IMR-90 (cell line): ENCODE results near the gene ARHGEF4. TPM values are rescaled to one million over a fixed set of nuclear protein-coding genes. Genes with fewer than 3 reads are reported as not detected.

Experiments used
- ATAC-seq: fragments of 200-7000 bp; cut with Tn5 transposase; 2 replicates; pipeline ENCODE4 v1.9.1; 2020; ENCODE audit warnings: low read depth, mild to moderate bottlenecking, moderate library complexity
- BruUV-seq: library from RNA; stranded (reverse); fragments of 400-500 nt; replicated peaks from 2 replicates; lab custom pipeline; 2021; lab: Mats Ljungman, UMichigan
- CTCF ChIA-PET: fragments of 300-600 bp; formaldehyde crosslinking; extraction: SDS; loops from one replicate; lab custom pipeline; 2021; ENCODE audit warnings: antibody characterized with exemption; lab: Yijun Ruan, JAX
- POLR2A ChIA-PET: fragments of 300-600 bp; sonication (Branson Sonifier 250); formaldehyde crosslinking; loops from one replicate; lab custom pipeline; 2022; ENCODE audit warnings: antibody characterized with exemption; ENCODE audit not compliant: unreplicated experiment; lab: Charles Lee
- DNase-seq: peaks from one replicate; pipeline ENCODE4 v3.0.0; 2013
- H2AFZ ChIP-seq: replicated peaks from 2 replicates; pipeline ENCODE3; 2013; ENCODE audit warnings: low read length, mild to moderate bottlenecking; ENCODE audit not compliant: poor library complexity
- H2AK5ac ChIP-seq: 2 replicates; pipeline ENCODE4 v1.6.1; 2013; ENCODE audit warnings: low read depth, low read length, inconsistent platforms
- H2AK9ac ChIP-seq: replicated peaks from 2 replicates; pipeline ENCODE3; 2013; ENCODE audit warnings: mild to moderate bottlenecking, low read depth, low read length, moderate library complexity; ENCODE audit not compliant: poor library complexity
- H2BK120ac ChIP-seq: 2 replicates; pipeline ENCODE4 v1.6.1; 2013; ENCODE audit warnings: low read depth, low read length, inconsistent platforms
- H2BK15ac ChIP-seq: 3 replicates; pipeline ENCODE4 v1.6.1; 2013; ENCODE audit warnings: low read depth, low read length, inconsistent platforms
- H2BK20ac ChIP-seq: 2 replicates; pipeline ENCODE4 v1.6.1; 2013; ENCODE audit warnings: low read depth, mild to moderate bottlenecking, inconsistent platforms, low read length, moderate library complexity
- H2BK5ac ChIP-seq: 2 replicates; pipeline ENCODE4 v1.6.1; 2013; ENCODE audit warnings: mild to moderate bottlenecking, low read depth, low read length, inconsistent platforms; ENCODE audit not compliant: poor library complexity, severe bottlenecking
- H3K14ac ChIP-seq: replicated peaks from 2 replicates; pipeline ENCODE4 v1.6.1; 2013; ENCODE audit warnings: low read depth, low read length, inconsistent platforms
- H3K18ac ChIP-seq: 2 replicates; pipeline ENCODE4 v1.6.1; 2013; ENCODE audit warnings: low read depth, low read length, control low read depth
- H3K23ac ChIP-seq: 2 replicates; pipeline ENCODE4 v1.6.1; 2013; ENCODE audit warnings: low read depth, low read length, inconsistent platforms
- H3K27ac ChIP-seq: 2 replicates; pipeline ENCODE4 v1.5.1; 2013; ENCODE audit warnings: mild to moderate bottlenecking, control low read depth, low read length; ENCODE audit not compliant: insufficient read depth
- H3K27me3 ChIP-seq: 2 replicates; pipeline ENCODE4 v1.6.1; 2013; ENCODE audit warnings: low read length; ENCODE audit not compliant: control insufficient read depth, insufficient read depth
- H3K36me3 ChIP-seq: 2 replicates; pipeline ENCODE4 v1.6.1; 2013; ENCODE audit warnings: low read length, mixed read lengths; ENCODE audit not compliant: control insufficient read depth, insufficient read depth
- H3K4ac ChIP-seq: 2 replicates; pipeline ENCODE4 v1.6.1; 2013; ENCODE audit warnings: low read depth, low read length, inconsistent platforms
- H3K4me1 ChIP-seq: 2 replicates; pipeline ENCODE4 v1.6.1; 2013; ENCODE audit warnings: low read length, mixed read lengths; ENCODE audit not compliant: control insufficient read depth, insufficient read depth
- H3K4me2 ChIP-seq: 2 replicates; pipeline ENCODE4 v1.6.1; 2013; ENCODE audit warnings: low read depth, mild to moderate bottlenecking, control low read depth, low read length, moderate library complexity
- H3K4me3 ChIP-seq: 2 replicates; pipeline ENCODE4 v1.5.1; 2013; ENCODE audit warnings: low read depth, mild to moderate bottlenecking, control low read depth, low read length, moderate library complexity; ENCODE audit not compliant: insufficient read depth
- H3K56ac ChIP-seq: 2 replicates; pipeline ENCODE4 v1.6.1; 2013; ENCODE audit warnings: low read length, inconsistent platforms; ENCODE audit not compliant: insufficient read depth; ENCODE audit errors: extremely low read depth
- H3K79me1 ChIP-seq, 2 experiments: 2 replicates each; pipeline ENCODE4 v1.6.1; 2013; ENCODE audit warnings: low read length in 2 of 2, inconsistent platforms in 1 of 2, low read depth in 1 of 2
- H3K9ac ChIP-seq: 2 replicates; pipeline ENCODE4 v1.6.1; 2013; ENCODE audit warnings: low read depth, low read length, control low read depth
- H3K9me1 ChIP-seq: 2 replicates; pipeline ENCODE4 v1.6.1; 2013; ENCODE audit warnings: low read length, inconsistent platforms; ENCODE audit not compliant: insufficient read depth
- H3K9me3 ChIP-seq: 2 replicates; pipeline ENCODE4 v1.6.1; 2013; ENCODE audit warnings: low read length; ENCODE audit not compliant: control insufficient read depth, insufficient read depth
- H4K20me1 ChIP-seq: 2 replicates; pipeline ENCODE4 v1.6.1; 2013; ENCODE audit warnings: low read length, inconsistent platforms; ENCODE audit not compliant: insufficient read depth
- H4K5ac ChIP-seq: 2 replicates; pipeline ENCODE4 v1.6.1; 2013; ENCODE audit warnings: mild to moderate bottlenecking, low read depth, low read length, control low read depth
- H4K8ac ChIP-seq, 2 experiments: 2 replicates each; pipeline ENCODE4 v1.6.1; 2013; ENCODE audit warnings: low read depth in 2 of 2, low read length in 2 of 2, control low read depth in 1 of 2, inconsistent platforms in 1 of 2
- H4K91ac ChIP-seq: 2 replicates; pipeline ENCODE4 v1.6.1; 2013; ENCODE audit warnings: low read depth, low read length, inconsistent platforms; ENCODE audit not compliant: insufficient read depth
- BHLHE40 ChIP-seq: fragments of 150-350 bp; IDR thresholded peaks from 2 replicates; pipeline ENCODE4 v1.6.1; 2016; ENCODE audit warnings: mild to moderate bottlenecking, low read depth, low read length
- CEBPB ChIP-seq: IDR thresholded peaks from 2 replicates; pipeline ENCODE4 v1.6.1; 2012; ENCODE audit warnings: low read depth, low read length, improper control_type of control experiment
- RAD21 ChIP-seq: IDR thresholded peaks from 2 replicates; pipeline ENCODE4 v1.6.1; 2012; ENCODE audit warnings: low read length, improper control_type of control experiment
- RCOR1 ChIP-seq: IDR thresholded peaks from 2 replicates; pipeline ENCODE4 v1.6.1; 2012; ENCODE audit warnings: mild to moderate bottlenecking, low read length, improper control_type of control experiment; ENCODE audit not compliant: insufficient replicate concordance
- SMC3 ChIP-seq: fragments of 150-350 bp; IDR thresholded peaks from 2 replicates; pipeline ENCODE4 v1.6.1; 2016; ENCODE audit warnings: low read depth, mild to moderate bottlenecking, antibody characterized with exemption, low read length, moderate library complexity
- WGBS, 2 experiments: methylation state at CpG; one replicate each; pipeline versions ENCODE4 v1.1.5 to v1.1.7; 2013; ENCODE audit warnings: missing lambda C conversion rate in 2 of 2; ENCODE audit not compliant: insufficient read length in 1 of 2; ENCODE audit errors: extremely low coverage in 2 of 2; 5-methylcytosine and 5-hydroxymethylcytosine counted together
- dilution Hi-C: fragments of 300-500 bp; cut with HindIII; formaldehyde crosslinking; loops from one replicate; pipeline ENCODE4 v1.14.3; 2018; ENCODE audit warnings: low sequenced_read_pairs; ENCODE audit not compliant: unreplicated experiment
- in situ Hi-C: fragments of 300-500 bp; cut with MboI; formaldehyde crosslinking; loops from 3 replicates; pipeline ENCODE4 v1.14.3; 2019; ENCODE audit warnings: low sequenced_read_pairs, inconsistent platforms, mixed read lengths
- intact Hi-C: fragments of 100-400 bp; cut with micrococcal nuclease; formaldehyde crosslinking; loops from 2 replicates; pipeline ENCODE4 v1.10.0; 2022
- polyA plus RNA-seq, 3 experiments: library from polyadenylated mRNA; depleted of rRNA; stranded (reverse); fragments of >200 nt; gene quantifications; 2 replicates each; pipeline ENCODE4 v1.2.3, GENCODE V29; 2012; ENCODE audit warnings: low replicate concordance in 1 of 3
- total RNA-seq: library from RNA; depleted of rRNA; stranded (reverse); fragments of >200 nt; gene quantifications from 2 replicates; pipeline ENCODE4 v1.2.3, GENCODE V29; 2012

Gene ARHGEF4
- total and polyA plus RNA-seq, 2 of the 4 experiments (the other 2 are of a cell fraction): 2.7 to 5.0 TPM

GRCh38 chr2:130898553-130898952 is 61.8 kb downstream of the ARHGEF4 start:
- no TSS peak for BruUV-seq
- dilution Hi-C loops (no loop called here), in situ Hi-C loops (no loop called here), intact Hi-C loops (no loop called here)
- H4K20me1 ChIP-seq: no peaks in the 10 kb centered on the region
- CTCF ChIA-PET: no interaction called here
- no peak overlapping the region for H4K91ac ChIP-seq
- H4K5ac ChIP-seq: no peak overlapping the region
- H2AK5ac ChIP-seq: no peak overlapping the region
- POLR2A ChIA-PET: no interaction called here
- no peaks in the 10 kb centered on the region for H3K9me3 ChIP-seq
- no peak overlapping the region for H3K4me2 ChIP-seq
- no peak overlapping the region for H3K14ac ChIP-seq
- no peak overlapping the region for H2BK120ac ChIP-seq
- no peak overlapping the region for H3K9ac ChIP-seq
- H3K27ac ChIP-seq: no peak overlapping the region
- ATAC-seq (no peak), DNase-seq (no peak)
- H2BK20ac ChIP-seq: no peak overlapping the region
- H3K4ac ChIP-seq: no peak overlapping the region
- no peak overlapping the region for H2AK9ac ChIP-seq
- no peaks in the 10 kb centered on the region for H3K36me3 ChIP-seq
- H2AFZ ChIP-seq: no peak overlapping the region
- H3K18ac ChIP-seq: no peak overlapping the region
- H3K79me1 ChIP-seq: no peaks in the 10 kb centered on the region
- no peak overlapping the region for H3K23ac ChIP-seq
- no peak overlapping the region for H2BK15ac ChIP-seq
- H3K4me1 ChIP-seq: no peaks in the 10 kb centered on the region
- no peak overlapping the region for H2BK5ac ChIP-seq
- no peak overlapping the region for H4K8ac ChIP-seq
- no peaks in the 10 kb centered on the region for H3K9me1 ChIP-seq
- no peaks in the 10 kb centered on the region for H3K27me3 ChIP-seq
- no peak for TF ChIP-seq SMC3
- TF ChIP-seq CEBPB: no peak
- no peak for TF ChIP-seq RCOR1
- no peak for TF ChIP-seq BHLHE40
- no peak for TF ChIP-seq RAD21
- no peak overlapping the region for H3K4me3 ChIP-seq
- WGBS, 2 experiments: 80% methylated on average over 1 of the region's 4 CpGs; no CpG with 5 or more reads in 1 of the 2 experiments
- H3K56ac ChIP-seq: no peak overlapping the region
